Neural cell (in vitro differentiated cells): ENCODE results near the gene CT47C1. TPM values are rescaled to one million over a fixed set of nuclear protein-coding genes. Genes with fewer than 3 reads are reported as not detected.

Experiments used
- H2AFZ ChIP-seq: fragments of 200-600, 300-800 bp; sonication (generic), shearing (Covaris generic); 2 replicates; pipeline ENCODE4 v1.6.0; 2014; ENCODE audit warnings: low read depth, mild to moderate bottlenecking, antibody characterized with exemption, low read length, moderate library complexity
- H3F3A ChIP-seq: fragments of 200-600 bp; shearing (Covaris generic); 2 replicates; pipeline ENCODE4 v1.6.1; 2016; ENCODE audit warnings: mild to moderate bottlenecking, moderate library complexity, mixed read lengths, antibody characterized with exemption, low read length; ENCODE audit not compliant: insufficient read depth, poor library complexity, severe bottlenecking
- H3K27ac ChIP-seq: fragments of 200-600, 300-800 bp; sonication (generic), shearing (Covaris generic); 2 replicates; pipeline ENCODE4 v1.5.1; 2014; ENCODE audit warnings: mild to moderate bottlenecking, low read length, moderate library complexity
- H3K27me3 ChIP-seq: fragments of 300-800, 200-600 bp; sonication (generic), shearing (Covaris generic); 2 replicates; pipeline ENCODE4 v1.6.0; 2014; ENCODE audit warnings: mild to moderate bottlenecking, low read depth, low read length, moderate library complexity; ENCODE audit not compliant: insufficient read depth
- H3K36me3 ChIP-seq: fragments of 300-800, 200-600 bp; sonication (generic), shearing (Covaris generic); 2 replicates; pipeline ENCODE4 v1.5.1; 2014; ENCODE audit warnings: mild to moderate bottlenecking, antibody characterized with exemption, low read length, moderate library complexity; ENCODE audit not compliant: insufficient read depth
- H3K4me2 ChIP-seq: fragments of 300-800, 200-600 bp; sonication (generic), shearing (Covaris generic); 2 replicates; pipeline ENCODE4 v1.6.0; 2014; ENCODE audit warnings: mild to moderate bottlenecking, low read length
- H3K4me3 ChIP-seq: fragments of 300-800, 200-600 bp; sonication (generic), shearing (Covaris generic); 2 replicates; pipeline ENCODE4 v1.5.1; 2014; ENCODE audit warnings: mild to moderate bottlenecking, low read length, moderate library complexity
- H3K79me2 ChIP-seq: fragments of 200-600 bp; shearing (Covaris generic); replicated peaks from 2 replicates; pipeline ENCODE4 v1.6.0; 2014; ENCODE audit warnings: mild to moderate bottlenecking, low read length, moderate library complexity; ENCODE audit not compliant: insufficient read depth
- H3K9ac ChIP-seq: fragments of 300-800, 200-600 bp; sonication (generic), shearing (Covaris generic); 2 replicates; pipeline ENCODE4 v1.6.1; 2016; ENCODE audit warnings: mild to moderate bottlenecking, low read length, mixed read lengths
- H3K9me2 ChIP-seq: fragments of 200-600 bp; shearing (Covaris generic); 2 replicates; pipeline ENCODE4 v1.6.1; 2016; ENCODE audit warnings: mild to moderate bottlenecking, low read length, mixed read lengths; ENCODE audit not compliant: insufficient read depth
- H3K9me3 ChIP-seq: fragments of 200-600, 300-800 bp; sonication (generic), shearing (Covaris generic); 2 replicates; pipeline ENCODE4 v1.6.1; 2016; ENCODE audit warnings: mild to moderate bottlenecking, mixed run types, low read length, moderate library complexity, mixed read lengths
- H4K20me1 ChIP-seq: fragments of 200-600 bp; shearing (Covaris generic); 2 replicates; pipeline ENCODE4 v1.6.1; 2016; ENCODE audit warnings: mild to moderate bottlenecking, mixed run types; ENCODE audit not compliant: insufficient read depth
- CTCF ChIP-seq: fragments of 450-650 bp; IDR thresholded peaks from 2 replicates; pipeline ENCODE4 v1.5.1; 2014; ENCODE audit warnings: antibody characterized with exemption, mild to moderate bottlenecking, moderate library complexity; ENCODE audit not compliant: poor library complexity, severe bottlenecking
- EP300 ChIP-seq: fragments of 450-650 bp; conservative IDR thresholded peaks from 2 replicates; pipeline ENCODE4 v1.6.1; 2014; ENCODE audit warnings: antibody characterized with exemption, mild to moderate bottlenecking, moderate library complexity; ENCODE audit not compliant: poor library complexity, severe bottlenecking
- EZH2 ChIP-seq: fragments of 200-600, 300-800 bp; shearing (Covaris generic), sonication (generic); IDR thresholded peaks from 2 replicates; pipeline ENCODE4 v1.6.1; 2014; ENCODE audit warnings: antibody characterized with exemption, low read length, borderline replicate concordance, mild to moderate bottlenecking; ENCODE audit not compliant: insufficient read depth, poor library complexity, severe bottlenecking
- MXI1 ChIP-seq: fragments of 450-650 bp; conservative IDR thresholded peaks from 2 replicates; pipeline ENCODE4 v1.6.1; 2014; ENCODE audit warnings: antibody characterized with exemption, mild to moderate bottlenecking; ENCODE audit not compliant: poor library complexity, severe bottlenecking
- POLR2AphosphoS5 ChIP-seq: IDR thresholded peaks from 2 replicates; pipeline ENCODE4 v1.6.1; 2012
- RAD21 ChIP-seq: fragments of 450-650 bp; conservative IDR thresholded peaks from 2 replicates; pipeline ENCODE4 v1.6.1; 2014; ENCODE audit warnings: antibody characterized with exemption, mild to moderate bottlenecking, moderate library complexity
- REST ChIP-seq: IDR thresholded peaks from 2 replicates; pipeline ENCODE4 v1.6.1; 2012; ENCODE audit warnings: borderline replicate concordance
- SMC3 ChIP-seq: fragments of 450-650 bp; conservative IDR thresholded peaks from 2 replicates; pipeline ENCODE4 v1.6.1; 2014; ENCODE audit warnings: antibody characterized with exemption, mild to moderate bottlenecking, moderate library complexity; ENCODE audit not compliant: poor library complexity
- TAF1 ChIP-seq: IDR thresholded peaks from 2 replicates; pipeline ENCODE4 v1.6.1; 2012; ENCODE audit warnings: low read depth
- polyA plus RNA-seq: library from polyadenylated mRNA; depleted of rRNA; stranded (reverse); fragments of >200 nt; gene quantifications from 2 replicates; pipeline ENCODE4 v1.2.3, GENCODE V29; 2014

Gene CT47C1
- polyA plus RNA-seq, 1 donor from 2014 or later, result not detected

- H3K27me3 ChIP-seq, result no peaks in the 10 kb centered on the region
- H3K9me3 ChIP-seq, result no peaks in the 10 kb centered on the region
- no peak overlapping the region for H3K4me3 ChIP-seq
- H3K79me2 ChIP-seq, result no peaks in the 10 kb centered on the region
- no peaks in the 10 kb centered on the region for H3F3A ChIP-seq
- TF ChIP-seq EZH2 (no peak), MXI1 (no peak), EP300 (no peak), TAF1 (no peak), RAD21 (no peak), REST (no peak), POLR2AphosphoS5 (no peak), SMC3 (no peak), CTCF (no peak)
- H3K9me2 ChIP-seq, result no peaks in the 10 kb centered on the region
- H2AFZ ChIP-seq, result no peak overlapping the region
- no peak overlapping the region for H3K9ac ChIP-seq
- no peaks in the 10 kb centered on the region for H4K20me1 ChIP-seq
- H3K27ac ChIP-seq, result no peak overlapping the region
- H3K36me3 ChIP-seq, result no peaks in the 10 kb centered on the region
- no peak overlapping the region for H3K4me2 ChIP-seq
Observed at GRCh38 chrX:119045884-119046283, 26.9 kb upstream of the CT47C1 start.

- Histone ChIP-seq H3K9ac (no peak overlapping the region), H3K4me2 (no peak overlapping the region), H2AFZ (no peak overlapping the region), H3K79me2 (no peaks in the 10 kb centered on the region), H3F3A (no peaks in the 10 kb centered on the region), H4K20me1 (no peaks in the 10 kb centered on the region), H3K36me3 (no peaks in the 10 kb centered on the region), H3K27ac (no peak overlapping the region), H3K27me3 (no peaks in the 10 kb centered on the region), H3K9me2 (no peaks in the 10 kb centered on the region), H3K4me3 (no peak overlapping the region), H3K9me3 (no peaks in the 10 kb centered on the region)
- no peak for TF ChIP-seq POLR2AphosphoS5
- TF ChIP-seq EZH2, result no peak
- no peak for TF ChIP-seq EP300
- no peak for TF ChIP-seq SMC3
- TF ChIP-seq TAF1, result no peak
- no peak for TF ChIP-seq MXI1
- TF ChIP-seq RAD21, result no peak
- TF ChIP-seq CTCF, result no peak
- no peak for TF ChIP-seq REST
Observed at GRCh38 chrX:119055687-119056086, 17.1 kb upstream of the CT47C1 start.
